HepG2 (cell line): ENCODE results near the gene LRRC8E. TPM values are rescaled to one million over a fixed set of nuclear protein-coding genes. Genes with fewer than 3 reads are reported as not detected.

Experiments
- DMAP1 ChIP-seq: IDR thresholded peaks from 2 replicates; pipeline ENCODE4 v1.6.1; 2016
- GPN1 ChIP-seq: sonication (generic); formaldehyde crosslinking; IDR thresholded peaks from 2 replicates; pipeline ENCODE4 v1.5.1; 2020; ENCODE audit warnings: missing genetic modification reagents, borderline replicate concordance
- HNRNPLL ChIP-seq: fragments of 200-400 bp; formaldehyde crosslinking; IDR thresholded peaks from 2 replicates; pipeline ENCODE4 v1.6.1; 2017; ENCODE audit warnings: mild to moderate bottlenecking, low read depth, low read length; ENCODE audit not compliant: poor library complexity, severe bottlenecking
- IRF2 ChIP-seq: IDR thresholded peaks from 2 replicates; pipeline ENCODE4 v1.6.1; 2018; ENCODE audit warnings: missing genetic modification reagents, missing compliant biosample characterization
- MEIS2 ChIP-seq: sonication (generic); formaldehyde crosslinking; IDR thresholded peaks from 2 replicates; pipeline ENCODE4 v1.9.0; 2021; ENCODE audit warnings: mild to moderate bottlenecking, missing genetic modification reagents
- SAP130 ChIP-seq: IDR thresholded peaks from 2 replicates; pipeline ENCODE4 v1.6.1; 2016; ENCODE audit warnings: low read depth
- TMF1 ChIP-seq: sonication (generic); formaldehyde crosslinking; IDR thresholded peaks from 2 replicates; pipeline ENCODE4 v1.8.1; 2022; ENCODE audit warnings: low read depth, missing genetic modification reagents
- WIZ ChIP-seq: sonication (generic); formaldehyde crosslinking; IDR thresholded peaks from 2 replicates; pipeline ENCODE4 v1.5.1; 2020; ENCODE audit warnings: mild to moderate bottlenecking, missing genetic modification reagents
- ZFP37 ChIP-seq: sonication (generic); formaldehyde crosslinking; IDR thresholded peaks from 2 replicates; pipeline ENCODE4 v1.4.0; 2020; ENCODE audit warnings: missing genetic modification reagents, borderline replicate concordance
- ZFP62 ChIP-seq: sonication (generic); formaldehyde crosslinking; IDR thresholded peaks from 2 replicates; pipeline ENCODE4 v1.4.0; 2020; ENCODE audit warnings: missing genetic modification reagents
- ZMAT3 ChIP-seq: sonication (generic); formaldehyde crosslinking; conservative IDR thresholded peaks from 2 replicates; pipeline ENCODE4 v1.7.0; 2021; ENCODE audit warnings: missing genetic modification reagents
- ZNF12 ChIP-seq: sonication (generic); formaldehyde crosslinking; IDR thresholded peaks from 2 replicates; pipeline ENCODE4 v1.5.0; 2020; ENCODE audit warnings: missing genetic modification reagents
- ZNF350 ChIP-seq: sonication (generic); formaldehyde crosslinking; IDR thresholded peaks from 2 replicates; pipeline ENCODE4 v1.4.0; 2020; ENCODE audit warnings: mild to moderate bottlenecking, low read depth, missing genetic modification reagents, borderline replicate concordance
- ZNF460 ChIP-seq: sonication (generic); formaldehyde crosslinking; IDR thresholded peaks from 2 replicates; pipeline ENCODE4 v1.5.1; 2020; ENCODE audit warnings: missing genetic modification reagents, mild to moderate bottlenecking, borderline replicate concordance
- ZNF484 ChIP-seq: sonication (generic); formaldehyde crosslinking; IDR thresholded peaks from 2 replicates; pipeline ENCODE4 v1.5.1; 2020; ENCODE audit warnings: mild to moderate bottlenecking, low read depth, missing genetic modification reagents, borderline replicate concordance
- ZNF546 ChIP-seq: sonication (generic); formaldehyde crosslinking; conservative IDR thresholded peaks from 2 replicates; pipeline ENCODE4 v1.8.1; 2023; ENCODE audit warnings: mild to moderate bottlenecking, missing genetic modification reagents
- ZNF558 ChIP-seq: sonication (generic); formaldehyde crosslinking; IDR thresholded peaks from 2 replicates; pipeline ENCODE4 v1.9.0; 2022; ENCODE audit warnings: mild to moderate bottlenecking, missing genetic modification reagents, borderline replicate concordance
- ZNF567 ChIP-seq: sonication (generic); formaldehyde crosslinking; IDR thresholded peaks from 2 replicates; pipeline ENCODE4 v1.8.1; 2023; ENCODE audit warnings: mild to moderate bottlenecking, missing genetic modification reagents, borderline replicate concordance
- ZNF670 ChIP-seq: sonication (generic); formaldehyde crosslinking; IDR thresholded peaks from 2 replicates; pipeline ENCODE4 v1.8.0; 2022; ENCODE audit warnings: mild to moderate bottlenecking, missing genetic modification reagents, borderline replicate concordance
- ZNF678 ChIP-seq: sonication (generic); formaldehyde crosslinking; IDR thresholded peaks from 2 replicates; pipeline ENCODE4 v1.4.0; 2020; ENCODE audit warnings: mild to moderate bottlenecking, missing genetic modification reagents
- ZSCAN9 ChIP-seq: IDR thresholded peaks from 2 replicates; pipeline ENCODE4 v1.6.1; 2016; ENCODE audit warnings: borderline replicate concordance
- polyA plus RNA-seq, 8 experiments: library from polyadenylated mRNA; depleted of rRNA in 3 of 8; stranded (reverse) in 7 of 8; unstranded in 1 of 8; fragments of >200 nt; fragmentation: Illumina TruSeq in 4 of 8; extraction: Trizol in 4 of 8; gene quantifications; 2 replicates each; pipeline versions ENCODE4 v1.2.1 to v1.2.3, GENCODE V29; 2011 to 2016; ENCODE audit warnings: low read depth in 4 of 8, missing spikeins in 1 of 8, mixed read lengths in 1 of 8; ENCODE audit not compliant: insufficient read depth in 1 of 8
- total RNA-seq, 5 experiments: library from RNA; depleted of rRNA; stranded (reverse); fragments of >200 nt; fragmentation: Illumina TruSeq; extraction: Trizol; gene quantifications; 2 replicates each; pipeline ENCODE4 v1.2.3, GENCODE V29; 2016; ENCODE audit warnings: low read depth in 1 of 5
- TF ChIP-seq, protein P1 (sequence below): sonication (generic); formaldehyde crosslinking; IDR thresholded peaks from 2 replicates; pipeline ENCODE4 v1.4.0; 2020; ENCODE audit warnings: missing genetic modification reagents
- TF ChIP-seq, protein P2 (sequence below): sonication (generic); formaldehyde crosslinking; IDR thresholded peaks from 2 replicates; pipeline ENCODE4 v1.5.1; 2020; ENCODE audit warnings: mild to moderate bottlenecking, missing genetic modification reagents, moderate library complexity
- TF ChIP-seq, protein P3 (sequence below): sonication (generic); formaldehyde crosslinking; IDR thresholded peaks from 2 replicates; pipeline ENCODE4 v1.5.0; 2020; ENCODE audit warnings: mild to moderate bottlenecking, missing genetic modification reagents

LRRC8E gene
- total and polyA plus RNA-seq, 2 of the 13 experiments (the other 11 are each of a cell fraction or from before 2014, with no cell fraction given) = 8.0 to 10.3 TPM

DNA sequence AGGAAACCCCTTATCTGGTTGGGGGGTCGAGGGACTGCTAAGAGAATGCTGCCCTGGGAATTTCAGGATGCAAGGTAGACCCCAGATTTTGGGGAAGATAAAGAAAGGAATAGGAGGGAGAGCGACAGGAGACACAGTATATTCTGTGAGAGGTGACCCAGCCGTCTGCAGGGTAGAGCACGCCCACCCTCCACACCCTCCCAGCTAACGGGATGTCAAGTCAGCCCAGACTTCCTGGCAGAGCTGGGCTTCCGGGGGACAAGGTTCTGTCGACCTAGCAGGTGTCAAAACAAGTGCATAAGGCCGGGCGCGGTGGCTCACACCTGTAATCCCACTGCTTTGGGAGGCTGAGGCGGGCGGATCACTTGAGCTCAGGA lies 13.4 kb upstream of the LRRC8E start (continued):
- TF ChIP-seq ZFP37 = no peak
- TF ChIP-seq IRF2 (CRISPR knock-in tag) = no peak
- TF ChIP-seq ZFP62 = no peak
- TF ChIP-seq ZNF546 (CRISPR knock-in tag) = no peak
- TF ChIP-seq, protein P1, sequence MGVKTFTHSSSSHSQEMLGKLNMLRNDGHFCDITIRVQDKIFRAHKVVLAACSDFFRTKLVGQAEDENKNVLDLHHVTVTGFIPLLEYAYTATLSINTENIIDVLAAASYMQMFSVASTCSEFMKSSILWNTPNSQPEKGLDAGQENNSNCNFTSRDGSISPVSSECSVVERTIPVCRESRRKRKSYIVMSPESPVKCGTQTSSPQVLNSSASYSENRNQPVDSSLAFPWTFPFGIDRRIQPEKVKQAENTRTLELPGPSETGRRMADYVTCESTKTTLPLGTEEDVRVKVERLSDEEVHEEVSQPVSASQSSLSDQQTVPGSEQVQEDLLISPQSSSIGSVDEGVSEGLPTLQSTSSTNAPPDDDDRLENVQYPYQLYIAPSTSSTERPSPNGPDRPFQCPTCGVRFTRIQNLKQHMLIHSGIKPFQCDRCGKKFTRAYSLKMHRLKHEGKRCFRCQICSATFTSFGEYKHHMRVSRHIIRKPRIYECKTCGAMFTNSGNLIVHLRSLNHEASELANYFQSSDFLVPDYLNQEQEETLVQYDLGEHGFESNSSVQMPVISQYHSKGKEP = no peak
- TF ChIP-seq, protein P2, sequence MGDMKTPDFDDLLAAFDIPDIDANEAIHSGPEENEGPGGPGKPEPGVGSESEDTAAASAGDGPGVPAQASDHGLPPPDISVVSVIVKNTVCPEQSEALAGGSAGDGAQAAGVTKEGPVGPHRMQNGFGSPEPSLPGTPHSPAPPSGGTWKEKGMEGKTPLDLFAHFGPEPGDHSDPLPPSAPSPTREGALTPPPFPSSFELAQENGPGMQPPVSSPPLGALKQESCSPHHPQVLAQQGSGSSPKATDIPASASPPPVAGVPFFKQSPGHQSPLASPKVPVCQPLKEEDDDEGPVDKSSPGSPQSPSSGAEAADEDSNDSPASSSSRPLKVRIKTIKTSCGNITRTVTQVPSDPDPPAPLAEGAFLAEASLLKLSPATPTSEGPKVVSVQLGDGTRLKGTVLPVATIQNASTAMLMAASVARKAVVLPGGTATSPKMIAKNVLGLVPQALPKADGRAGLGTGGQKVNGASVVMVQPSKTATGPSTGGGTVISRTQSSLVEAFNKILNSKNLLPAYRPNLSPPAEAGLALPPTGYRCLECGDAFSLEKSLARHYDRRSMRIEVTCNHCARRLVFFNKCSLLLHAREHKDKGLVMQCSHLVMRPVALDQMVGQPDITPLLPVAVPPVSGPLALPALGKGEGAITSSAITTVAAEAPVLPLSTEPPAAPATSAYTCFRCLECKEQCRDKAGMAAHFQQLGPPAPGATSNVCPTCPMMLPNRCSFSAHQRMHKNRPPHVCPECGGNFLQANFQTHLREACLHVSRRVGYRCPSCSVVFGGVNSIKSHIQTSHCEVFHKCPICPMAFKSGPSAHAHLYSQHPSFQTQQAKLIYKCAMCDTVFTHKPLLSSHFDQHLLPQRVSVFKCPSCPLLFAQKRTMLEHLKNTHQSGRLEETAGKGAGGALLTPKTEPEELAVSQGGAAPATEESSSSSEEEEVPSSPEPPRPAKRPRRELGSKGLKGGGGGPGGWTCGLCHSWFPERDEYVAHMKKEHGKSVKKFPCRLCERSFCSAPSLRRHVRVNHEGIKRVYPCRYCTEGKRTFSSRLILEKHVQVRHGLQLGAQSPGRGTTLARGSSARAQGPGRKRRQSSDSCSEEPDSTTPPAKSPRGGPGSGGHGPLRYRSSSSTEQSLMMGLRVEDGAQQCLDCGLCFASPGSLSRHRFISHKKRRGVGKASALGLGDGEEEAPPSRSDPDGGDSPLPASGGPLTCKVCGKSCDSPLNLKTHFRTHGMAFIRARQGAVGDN (CRISPR knock-in tag) = peak; percentile 45; the same call in 1 of the 2 replicates
- TF ChIP-seq ZNF670 = 0 out of 2 replicates have a peak, but pooled peaks have one; percentile 60
- TF ChIP-seq ZNF558 (CRISPR knock-in tag) = no peak
- no peak for TF ChIP-seq MEIS2
- no peak for TF ChIP-seq ZNF484
- TF ChIP-seq ZNF12 (CRISPR knock-in tag) = no peak
- TF ChIP-seq DMAP1 = no peak
- TF ChIP-seq, protein P3, sequence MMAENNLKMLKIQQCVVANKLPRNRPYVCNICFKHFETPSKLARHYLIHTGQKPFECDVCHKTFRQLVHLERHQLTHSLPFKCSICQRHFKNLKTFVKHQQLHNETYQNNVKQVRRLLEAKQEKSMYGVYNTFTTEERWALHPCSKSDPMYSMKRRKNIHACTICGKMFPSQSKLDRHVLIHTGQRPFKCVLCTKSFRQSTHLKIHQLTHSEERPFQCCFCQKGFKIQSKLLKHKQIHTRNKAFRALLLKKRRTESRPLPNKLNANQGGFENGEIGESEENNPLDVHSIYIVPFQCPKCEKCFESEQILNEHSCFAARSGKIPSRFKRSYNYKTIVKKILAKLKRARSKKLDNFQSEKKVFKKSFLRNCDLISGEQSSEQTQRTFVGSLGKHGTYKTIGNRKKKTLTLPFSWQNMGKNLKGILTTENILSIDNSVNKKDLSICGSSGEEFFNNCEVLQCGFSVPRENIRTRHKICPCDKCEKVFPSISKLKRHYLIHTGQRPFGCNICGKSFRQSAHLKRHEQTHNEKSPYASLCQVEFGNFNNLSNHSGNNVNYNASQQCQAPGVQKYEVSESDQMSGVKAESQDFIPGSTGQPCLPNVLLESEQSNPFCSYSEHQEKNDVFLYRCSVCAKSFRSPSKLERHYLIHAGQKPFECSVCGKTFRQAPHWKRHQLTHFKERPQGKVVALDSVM (CRISPR knock-in tag) = no peak
- TF ChIP-seq ZNF567 (CRISPR knock-in tag) = no peak
- no peak for TF ChIP-seq ZMAT3 (CRISPR knock-in tag)
- peak; percentile 68; the same call in 1 of the 2 replicates for TF ChIP-seq WIZ (CRISPR knock-in tag)
- peak; percentile 22 for TF ChIP-seq SAP130
- 0 out of 2 replicates have a peak, but pooled peaks have one; percentile 30 for TF ChIP-seq ZSCAN9
- no peak for TF ChIP-seq HNRNPLL
- TF ChIP-seq GPN1 (CRISPR knock-in tag) = no peak
- TF ChIP-seq TMF1 (CRISPR knock-in tag) = no peak
- TF ChIP-seq ZNF350 (CRISPR knock-in tag) = peak; percentile 42; the same call in 1 of the 2 replicates
- peak; percentile 82; the same call in 1 of the 2 replicates for TF ChIP-seq ZNF460 (CRISPR knock-in tag)
- TF ChIP-seq ZNF678 = no peak
